ACC112 (cell line): ENCODE results near the gene KIFC1.
A peak's percentile ranks its signal among the peaks of the same experiment; 100 is the strongest.
"Not testable (repeated sequence)": the region's sequence is repeated elsewhere in the genome, so short reads cannot be mapped to it uniquely, and the experiment has no call there.

Source experiments
- H2AFZ ChIP-seq: fragments of 200-600 bp; sonication (generic); one replicate; pipeline ENCODE4 v1.6.0; 2017; ENCODE audit warnings: antibody characterized with exemption, low read length; ENCODE audit not compliant: unreplicated experiment
- H3K27ac ChIP-seq: fragments of 200-600 bp; sonication (generic); 2 replicates; pipeline ENCODE4 v1.5.1; 2014; ENCODE audit warnings: low read depth, mild to moderate bottlenecking, antibody characterized with exemption, low read length, moderate library complexity
- H3K27me3 ChIP-seq: fragments of 200-600 bp; sonication (generic); 2 replicates; pipeline ENCODE4 v1.6.1; 2014; ENCODE audit warnings: mild to moderate bottlenecking, antibody characterized with exemption, low read length, moderate library complexity, mixed read lengths; ENCODE audit not compliant: insufficient read depth
- H3K36me3 ChIP-seq: fragments of 200-600 bp; sonication (generic); 2 replicates; pipeline ENCODE4 v1.6.1; 2016; ENCODE audit warnings: mild to moderate bottlenecking, antibody characterized with exemption, low read length, moderate library complexity, mixed read lengths; ENCODE audit not compliant: insufficient read depth
- H3K4me1 ChIP-seq: fragments of 200-600 bp; sonication (generic); one replicate; pipeline ENCODE4 v1.6.1; 2016; ENCODE audit warnings: low read length, mixed read lengths; ENCODE audit not compliant: insufficient read depth, unreplicated experiment, control insufficient read depth
- H3K4me3 ChIP-seq: fragments of 200-600 bp; sonication (generic); 2 replicates; pipeline ENCODE4 v1.5.1; 2014; ENCODE audit warnings: mild to moderate bottlenecking, low read depth, low read length
- H3K79me2 ChIP-seq: fragments of 200-600 bp; sonication (generic); one replicate; pipeline ENCODE4 v1.6.0; 2016; ENCODE audit warnings: low read length; ENCODE audit not compliant: control insufficient read depth, unreplicated experiment, insufficient read depth

Gene KIFC1

GRCh38 chr6:33359331-33359730, 32.3 kb upstream of the KIFC1 start:
- Histone ChIP-seq H3K27me3 (peaks cover 9% of the 10 kb centered on the region; the same call in 1 of the 2 replicates), H3K27ac (no peak overlapping the region), H3K36me3 (no peaks in the 10 kb centered on the region), H3K79me2 (no peaks in the 10 kb centered on the region), H3K4me3 (no peak overlapping the region), H3K4me1 (no peaks in the 10 kb centered on the region), H2AFZ (no peak overlapping the region)

GRCh38 chr6:33363486-33363885, 28.1 kb upstream of the KIFC1 start:
- not testable (repeated sequence) for H3K27me3 ChIP-seq, H3K36me3 ChIP-seq, H2AFZ ChIP-seq, H3K4me3 ChIP-seq, H3K79me2 ChIP-seq, H3K27ac ChIP-seq, H3K4me1 ChIP-seq

GRCh38 chr6:33364475-33365205, 27.0 kb upstream of the KIFC1 start:
- H2AFZ ChIP-seq, result peak overlapping the region; percentile 32
- not testable (repeated sequence) for H3K79me2 ChIP-seq, H3K4me3 ChIP-seq

GRCh38 chr6:33365206-33365971, 26.2 kb upstream of the KIFC1 start:
- H3K4me3 ChIP-seq, H3K79me2 ChIP-seq, H3K4me1 ChIP-seq, H3K36me3 ChIP-seq, H3K27me3 ChIP-seq, H2AFZ ChIP-seq, H3K27ac ChIP-seq: not testable (repeated sequence)

More at GRCh38 chr6:33364475-33365205, 27.0 kb upstream of the KIFC1 start:
- H3K27me3 ChIP-seq, H3K4me1 ChIP-seq, H3K27ac ChIP-seq, H3K36me3 ChIP-seq: not testable (repeated sequence)

GRCh38 chr6:33367009-33367714, 24.5 kb upstream of the KIFC1 start:
- Histone ChIP-seq H3K36me3 (no peaks in the 10 kb centered on the region), H3K27me3 (no peaks in the 10 kb centered on the region), H3K79me2 (no peaks in the 10 kb centered on the region), H3K4me1 (peaks cover 4% of the 10 kb centered on the region), H2AFZ (no peak overlapping the region), H3K27ac (no peak overlapping the region), H3K4me3 (no peak overlapping the region)

GRCh38 chr6:33367715-33368025, 24.0 kb upstream of the KIFC1 start:
- H3K79me2 ChIP-seq, H3K36me3 ChIP-seq, H2AFZ ChIP-seq, H3K4me3 ChIP-seq, H3K4me1 ChIP-seq, H3K27me3 ChIP-seq, H3K27ac ChIP-seq: not testable (repeated sequence)

GRCh38 chr6:33371901-33372300, 19.7 kb upstream of the KIFC1 start:
- not testable (repeated sequence) for H3K4me3 ChIP-seq, H3K27me3 ChIP-seq, H3K79me2 ChIP-seq, H2AFZ ChIP-seq, H3K27ac ChIP-seq, H3K36me3 ChIP-seq
- H3K4me1 ChIP-seq, result peaks cover 22% of the 10 kb centered on the region

GRCh38 chr6:33372526-33373123, 19.0 kb upstream of the KIFC1 start:
- H2AFZ ChIP-seq, result no peak overlapping the region

GRCh38 chr6:33373960-33374910, 17.4 kb upstream of the KIFC1 start:
- Histone ChIP-seq H3K4me3 (no peak overlapping the region), H3K27ac (peak overlapping the region; percentile 35; the same call in 1 of the 2 replicates), H3K4me1 (peaks cover 25% of the 10 kb centered on the region), H2AFZ (peak overlapping the region; percentile 49), H3K79me2 (no peaks in the 10 kb centered on the region), H3K36me3 (no peaks in the 10 kb centered on the region), H3K27me3 (no peaks in the 10 kb centered on the region)

More at GRCh38 chr6:33372526-33373123, 19.0 kb upstream of the KIFC1 start:
- H3K27me3 ChIP-seq, result no peaks in the 10 kb centered on the region
- no peak overlapping the region for H3K4me3 ChIP-seq
- no peaks in the 10 kb centered on the region for H3K79me2 ChIP-seq
- no peak overlapping the region for H3K27ac ChIP-seq
- no peaks in the 10 kb centered on the region for H3K36me3 ChIP-seq
- peaks cover 25% of the 10 kb centered on the region for H3K4me1 ChIP-seq
